HG02840 (cell line): ENCODE results near the gene PRKCZ.

ENCODE experiments used
- ATAC-seq: cut with Tn5 transposase; IDR thresholded peaks from one replicate; pipeline ENCODE4 v1.9.1; 2021; ENCODE audit warnings: mild to moderate bottlenecking, moderate library complexity, moderate number of reproducible peaks; ENCODE audit not compliant: unreplicated experiment, low FRiP score

PRKCZ gene

GRCh38 chr1:2098839-2099785, 48.9 kb downstream of the PRKCZ start:
- no peak for ATAC-seq

GRCh38 chr1:2099886-2100779, 49.9 kb downstream of the PRKCZ start:
- no peak for ATAC-seq

- ATAC-seq, result no peak
Measured at GRCh38 chr1:2100780-2101108, 50.5 kb downstream of the PRKCZ start.

DNA sequence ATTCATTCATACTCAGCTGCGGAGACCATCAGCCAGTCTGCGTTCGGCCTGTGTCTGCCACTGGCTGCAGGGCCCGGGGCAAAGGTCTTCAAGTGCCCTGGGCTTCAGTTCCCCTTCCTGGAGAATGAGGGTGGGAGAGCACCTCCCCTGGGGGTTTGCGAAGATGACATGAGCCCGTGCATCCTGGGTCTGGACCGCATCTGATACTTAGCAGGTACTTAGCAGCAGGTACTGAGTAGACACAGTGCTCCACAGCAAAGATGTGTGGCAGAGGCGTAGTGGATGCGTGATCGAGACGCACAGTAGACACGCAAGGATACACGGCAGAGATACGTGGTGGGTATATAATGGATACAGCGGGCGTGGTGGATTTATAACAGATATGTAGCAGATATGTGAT, 51.3 kb downstream of the PRKCZ start:
- no peak for ATAC-seq

GRCh38 chr1:2101946-2102345, 51.7 kb downstream of the PRKCZ start:
- no peak for ATAC-seq

DNA sequence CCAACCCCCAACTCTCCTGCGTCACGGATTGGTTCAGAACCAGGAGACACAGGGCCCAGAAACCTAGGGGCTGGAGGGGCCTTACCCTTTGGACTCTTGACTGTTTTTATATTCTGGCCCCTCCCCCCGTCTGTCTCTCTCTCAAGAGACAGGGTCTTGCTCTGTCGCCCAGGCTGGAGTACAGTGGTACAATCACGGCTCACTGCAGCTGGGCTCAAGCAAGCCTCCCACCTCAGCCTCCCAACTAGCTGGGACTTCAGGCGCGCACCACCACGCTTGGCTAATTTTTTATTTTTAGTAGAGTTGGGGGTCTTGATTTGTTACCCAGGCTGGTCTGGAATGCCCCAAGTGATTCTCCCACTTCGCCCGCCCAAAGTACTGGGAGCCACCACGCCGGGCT, 52.5 kb downstream of the PRKCZ start:
- no peak for ATAC-seq

- ATAC-seq, result no peak
Measured at GRCh38 chr1:2103266-2103900, 53.2 kb downstream of the PRKCZ start.

DNA sequence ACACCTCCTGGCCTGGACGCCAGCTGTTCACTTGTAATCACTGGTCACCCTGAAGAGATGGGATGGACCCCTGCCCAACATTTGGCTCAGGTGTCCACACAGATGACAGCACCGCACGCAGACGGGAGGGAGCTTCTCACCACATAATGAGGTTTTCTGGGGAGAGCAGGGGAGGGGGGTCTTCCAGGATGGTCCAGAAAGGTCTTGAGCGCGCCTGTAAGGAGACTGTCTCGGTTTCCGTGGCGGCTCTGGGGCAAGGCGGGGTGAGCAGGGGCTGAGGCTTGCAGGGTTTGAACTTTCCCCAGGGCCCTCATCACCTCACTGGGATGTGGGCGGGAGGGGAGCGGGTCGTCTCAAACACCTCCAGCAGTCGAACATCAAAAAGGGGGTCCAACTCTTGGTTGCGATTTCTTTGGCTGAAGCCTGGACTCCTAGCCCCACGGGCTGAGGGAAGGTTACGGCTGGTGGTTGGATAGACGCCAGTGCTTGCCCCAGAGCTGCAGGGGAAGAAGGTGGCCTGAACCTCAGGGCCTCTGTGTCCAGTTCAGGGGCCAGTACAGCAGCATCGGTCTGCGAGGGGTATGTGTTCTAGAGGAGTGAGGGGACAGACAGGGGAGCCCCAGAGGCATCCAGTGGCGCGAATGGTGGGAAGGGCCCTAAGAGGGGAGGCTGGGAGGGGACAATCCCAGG, 53.8 kb downstream of the PRKCZ start:
- ATAC-seq, result no peak

GRCh38 chr1:2104621-2105427, 54.6 kb downstream of the PRKCZ start:
- ATAC-seq, result no peak

GRCh38 chr1:2105781-2106524, 55.7 kb downstream of the PRKCZ start:
- ATAC-seq, result no peak

- ATAC-seq, result no peak
Measured at GRCh38 chr1:2106659-2107405, 56.6 kb downstream of the PRKCZ start.

DNA sequence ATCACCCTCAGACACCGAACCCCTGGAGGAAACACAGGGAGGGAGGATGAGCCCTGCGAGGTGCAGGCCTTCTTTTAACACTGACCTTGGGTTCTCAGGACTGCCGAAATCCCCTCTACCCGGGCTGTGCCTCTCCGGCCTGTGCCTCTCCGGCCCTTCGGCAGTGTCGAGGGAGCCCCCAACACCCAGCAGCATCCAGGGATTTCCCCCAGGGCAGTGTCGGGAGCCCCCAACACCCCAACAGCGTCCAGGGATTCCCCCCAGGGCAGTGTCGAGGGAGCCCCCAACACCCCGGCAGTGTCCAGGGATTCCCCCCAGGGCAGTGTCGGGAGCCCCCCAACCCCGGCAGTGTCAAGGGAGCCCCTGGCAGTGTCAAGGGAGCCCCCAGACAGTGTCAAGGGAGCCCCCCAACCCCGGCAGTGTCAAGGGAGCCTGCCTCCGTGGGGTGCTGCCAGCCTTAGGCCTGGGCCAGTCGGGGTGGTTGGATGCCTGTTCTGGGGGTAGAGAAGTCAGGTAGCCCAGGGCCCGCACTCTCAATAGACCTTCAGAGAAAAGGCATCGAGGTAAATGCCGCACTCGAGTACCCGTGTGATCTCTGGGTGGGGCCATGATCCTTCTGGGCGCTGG, 57.5 kb downstream of the PRKCZ start:
- ATAC-seq, result no peak

DNA sequence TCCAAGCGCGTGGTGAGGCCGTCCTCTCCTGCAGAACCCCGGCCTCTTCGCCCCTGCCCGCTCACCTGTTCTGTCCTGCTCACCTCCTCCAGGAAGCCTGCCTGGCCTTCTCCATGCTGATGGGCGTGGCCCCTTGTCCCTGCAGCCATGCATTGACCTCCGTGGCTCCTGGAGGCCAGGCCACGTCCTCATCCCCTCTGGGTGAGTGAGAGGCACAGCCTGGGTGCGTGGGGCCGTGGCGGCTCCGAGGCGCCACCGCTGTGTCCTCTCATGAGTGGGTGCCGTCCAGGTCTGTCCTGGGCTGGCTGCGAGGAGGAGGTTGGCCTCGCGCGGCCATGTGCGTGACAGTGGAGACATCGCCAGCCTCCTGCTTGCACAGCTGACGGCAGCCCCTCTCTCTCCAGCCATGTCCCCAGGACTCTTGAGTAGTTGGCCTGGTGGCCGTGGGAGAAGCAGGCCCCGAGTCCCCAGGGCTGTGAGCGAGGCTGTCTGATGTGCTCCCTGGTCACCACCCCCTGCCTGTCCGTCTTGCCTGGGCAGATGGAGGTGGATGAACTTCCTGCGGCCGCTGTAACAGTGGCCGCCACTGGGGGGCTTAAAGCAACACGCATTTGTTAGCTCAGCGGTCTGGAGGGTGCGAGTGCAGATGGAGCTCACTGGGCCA, 58.1 kb downstream of the PRKCZ start:
- ATAC-seq, result no peak

DNA sequence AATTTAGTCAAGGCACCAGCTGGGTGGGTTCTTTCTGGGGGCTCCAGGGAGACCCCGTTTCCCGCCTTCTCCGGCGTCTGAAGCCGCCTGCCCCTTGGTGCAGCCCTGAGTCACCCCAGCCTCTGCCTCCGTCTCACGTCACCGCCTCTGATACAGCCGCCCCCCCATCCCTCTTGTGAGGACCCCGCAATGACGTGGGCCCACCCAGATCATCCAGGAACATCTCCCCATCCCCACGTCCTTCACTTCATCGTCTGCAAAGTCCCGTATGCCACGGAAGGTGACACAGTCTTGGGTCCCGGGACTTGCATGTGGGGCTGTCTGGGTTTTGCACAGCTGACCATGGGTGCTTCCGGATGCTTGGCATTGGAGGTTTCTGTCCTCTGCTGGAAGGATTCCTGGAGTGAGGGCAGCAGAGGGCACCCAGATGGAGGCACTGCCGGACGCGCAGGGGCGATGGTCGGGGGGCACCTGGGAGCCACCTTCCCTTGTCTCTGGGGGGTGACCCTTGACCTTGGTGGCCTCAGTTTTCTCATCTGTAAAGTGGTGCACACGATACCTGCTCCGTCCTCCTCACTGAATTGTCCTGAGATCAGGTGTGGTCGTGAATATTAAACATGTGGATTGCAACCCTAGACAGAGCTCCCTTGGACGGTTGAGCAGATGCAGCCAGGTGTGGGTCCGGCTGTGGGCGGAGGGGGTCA, 58.8 kb downstream of the PRKCZ start:
- no peak for ATAC-seq

GRCh38 chr1:2109581-2110021, 59.4 kb downstream of the PRKCZ start:
- no peak for ATAC-seq

DNA sequence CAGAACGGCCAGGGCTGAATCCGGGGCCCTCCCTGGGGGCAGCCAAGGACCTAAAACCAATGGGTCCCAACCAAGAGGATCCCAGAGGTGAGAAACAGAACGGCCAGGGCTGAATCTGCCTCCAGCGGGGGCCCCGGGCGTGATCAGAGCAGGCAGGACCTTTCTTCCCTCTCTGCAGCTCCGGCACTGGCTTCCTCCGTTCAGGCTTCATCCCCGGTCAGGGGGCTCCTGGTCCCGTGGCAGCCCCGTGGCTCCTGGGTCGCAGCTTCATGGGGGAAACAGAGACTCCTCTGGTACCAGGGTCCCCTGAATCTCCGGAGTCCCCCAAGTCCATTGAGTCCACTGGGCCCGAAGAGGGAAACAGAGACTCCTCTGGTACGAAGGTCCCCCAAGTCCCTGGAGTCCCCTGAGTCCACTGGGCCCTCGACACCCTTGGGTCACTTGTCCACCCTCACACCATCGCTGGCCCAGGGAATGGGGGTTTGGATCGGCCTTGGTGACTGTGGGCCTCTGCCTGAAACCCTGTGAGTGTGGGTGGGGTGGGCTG, 60.1 kb downstream of the PRKCZ start:
- ATAC-seq, result no peak
